Mesendoderm (in vitro differentiated cells): ENCODE data around the gene HTT.
"Not testable (repeated sequence)": the region's sequence is repeated elsewhere in the genome, so short reads cannot be mapped to it uniquely, and the experiment has no call there.

Experiments
- DNase-seq: peaks from one replicate; pipeline ENCODE4 v3.0.0; 2013
- H2AK5ac ChIP-seq: 2 replicates; pipeline ENCODE4 v1.6.1; 2013; ENCODE audit warnings: low read length, inconsistent platforms
- H2BK120ac ChIP-seq: 2 replicates; pipeline ENCODE4 v1.6.1; 2013; ENCODE audit warnings: low read depth, mild to moderate bottlenecking, low read length, moderate library complexity, mixed read lengths
- H2BK15ac ChIP-seq: replicated peaks from 2 replicates; pipeline ENCODE4 v1.6.1; 2013; ENCODE audit warnings: low read depth, mild to moderate bottlenecking, moderate library complexity
- H2BK5ac ChIP-seq: 2 replicates; pipeline ENCODE4 v1.6.1; 2013; ENCODE audit warnings: low read length, inconsistent platforms
- H3K18ac ChIP-seq: 2 replicates; pipeline ENCODE4 v1.6.1; 2013; ENCODE audit warnings: mild to moderate bottlenecking, low read length, mixed read lengths
- H3K23ac ChIP-seq: one replicate; pipeline ENCODE4 v1.6.1; 2013; ENCODE audit warnings: low read length
- H3K27ac ChIP-seq: 2 replicates; pipeline ENCODE4 v1.5.1; 2013; ENCODE audit warnings: low read depth, mild to moderate bottlenecking, inconsistent platforms, low read length, moderate library complexity
- H3K27me3 ChIP-seq: 2 replicates; pipeline ENCODE4 v1.6.1; 2013; ENCODE audit warnings: low read length, control low read depth, mild to moderate bottlenecking, inconsistent platforms; ENCODE audit not compliant: insufficient read depth, poor library complexity
- H3K36me3 ChIP-seq: 2 replicates; pipeline ENCODE4 v1.6.1; 2013; ENCODE audit warnings: low read length, inconsistent platforms; ENCODE audit not compliant: control insufficient read depth, insufficient read depth
- H3K4ac ChIP-seq: one replicate; pipeline ENCODE4 v1.6.1; 2013; ENCODE audit warnings: low read depth, mild to moderate bottlenecking, low read length, moderate library complexity
- H3K4me1 ChIP-seq: 2 replicates; pipeline ENCODE4 v1.6.1; 2013; ENCODE audit warnings: low read depth, low read length, inconsistent platforms; ENCODE audit not compliant: control insufficient read depth
- H3K4me2 ChIP-seq: 2 replicates; pipeline ENCODE4 v1.6.1; 2013; ENCODE audit warnings: low read length
- H3K4me3 ChIP-seq: 2 replicates; pipeline ENCODE4 v1.5.1; 2013; ENCODE audit warnings: mild to moderate bottlenecking, low read length
- H3K56ac ChIP-seq: one replicate; pipeline ENCODE4 v1.6.1; 2013; ENCODE audit warnings: low read length
- H3K79me1 ChIP-seq: 2 replicates; pipeline ENCODE4 v1.6.1; 2013; ENCODE audit warnings: low read length, inconsistent platforms
- H3K79me2 ChIP-seq: 2 replicates; pipeline ENCODE4 v1.6.1; 2013; ENCODE audit warnings: mild to moderate bottlenecking, low read length; ENCODE audit not compliant: control insufficient read depth, insufficient read depth
- H3K9ac ChIP-seq: 2 replicates; pipeline ENCODE4 v1.6.1; 2013; ENCODE audit warnings: low read length, inconsistent platforms
- H4K5ac ChIP-seq: one replicate; pipeline ENCODE4 v1.6.1; 2013; ENCODE audit warnings: low read length
- H4K8ac ChIP-seq: one replicate; pipeline ENCODE4 v1.6.1; 2013; ENCODE audit warnings: low read depth, mild to moderate bottlenecking, control low read depth, low read length, moderate library complexity
- WGBS: extraction: QIAGEN DNeasy Blood & Tissue Kit; methylation state at CpG from one replicate; pipeline ENCODE4 v1.1.7; 2013; ENCODE audit warnings: low lambda C conversion rate, missing lambda C conversion rate; ENCODE audit not compliant: insufficient coverage; ENCODE audit errors: extremely low coverage; 5-methylcytosine and 5-hydroxymethylcytosine counted together

Gene HTT

DNA sequence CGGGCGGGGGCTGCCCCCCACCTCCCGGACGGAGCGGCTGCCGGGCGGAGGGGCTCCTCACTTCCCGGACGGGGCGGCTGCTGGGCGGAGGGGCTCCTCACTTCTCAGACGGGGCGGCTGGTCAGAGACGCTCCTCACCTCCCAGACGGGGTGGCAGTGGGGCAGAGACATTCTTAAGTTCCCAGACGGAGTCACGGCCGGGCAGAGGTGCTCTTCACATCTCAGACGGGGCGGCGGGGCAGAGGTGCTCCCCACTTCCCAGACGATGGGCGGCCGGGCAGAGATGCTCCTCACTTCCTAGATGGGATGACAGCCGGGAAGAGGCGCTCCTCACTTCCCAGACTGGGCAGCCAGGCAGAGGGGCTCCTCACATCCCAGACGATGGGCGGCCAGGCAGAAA, 20.2 kb downstream of the HTT start:
- not testable (repeated sequence) for H2BK5ac ChIP-seq, H3K36me3 ChIP-seq, H3K27me3 ChIP-seq, H3K27ac ChIP-seq, H3K4me3 ChIP-seq, H3K23ac ChIP-seq, H3K79me2 ChIP-seq, DNase-seq, H3K4me1 ChIP-seq, H2AK5ac ChIP-seq, H3K79me1 ChIP-seq, H3K9ac ChIP-seq, H3K4ac ChIP-seq, H2BK15ac ChIP-seq, H3K18ac ChIP-seq, H4K5ac ChIP-seq, H4K8ac ChIP-seq, H2BK120ac ChIP-seq, H3K4me2 ChIP-seq, H3K56ac ChIP-seq
- no CpG with 5 or more reads among the region's 28 CpGs for WGBS

GRCh38 chr4:3096202-3096601, 21.7 kb downstream of the HTT start:
- H3K4me1 ChIP-seq, result no peaks in the 10 kb centered on the region
- no peak overlapping the region for H4K8ac ChIP-seq
- H4K5ac ChIP-seq, result no peak overlapping the region
- no peak overlapping the region for H2BK5ac ChIP-seq
- H3K27me3 ChIP-seq, result no peaks in the 10 kb centered on the region
- H3K4ac ChIP-seq, result no peak overlapping the region
- H3K4me3 ChIP-seq, result no peak overlapping the region
- H2AK5ac ChIP-seq, result no peak overlapping the region
- H3K4me2 ChIP-seq, result no peak overlapping the region
- H3K56ac ChIP-seq, result no peak overlapping the region
- no peak overlapping the region for H3K18ac ChIP-seq
- no peak overlapping the region for H2BK15ac ChIP-seq
- no CpG with 5 or more reads among the region's 3 CpGs for WGBS
- H3K36me3 ChIP-seq, result peaks cover 7% of the 10 kb centered on the region
- no peak overlapping the region for H2BK120ac ChIP-seq
- H3K9ac ChIP-seq, result no peak overlapping the region
- H3K79me2 ChIP-seq, result peaks cover 8% of the 10 kb centered on the region
- no peak overlapping the region for H3K23ac ChIP-seq
- H3K79me1 ChIP-seq, result peaks cover 14% of the 10 kb centered on the region
- DNase-seq, result no peak
- no peak overlapping the region for H3K27ac ChIP-seq

DNA sequence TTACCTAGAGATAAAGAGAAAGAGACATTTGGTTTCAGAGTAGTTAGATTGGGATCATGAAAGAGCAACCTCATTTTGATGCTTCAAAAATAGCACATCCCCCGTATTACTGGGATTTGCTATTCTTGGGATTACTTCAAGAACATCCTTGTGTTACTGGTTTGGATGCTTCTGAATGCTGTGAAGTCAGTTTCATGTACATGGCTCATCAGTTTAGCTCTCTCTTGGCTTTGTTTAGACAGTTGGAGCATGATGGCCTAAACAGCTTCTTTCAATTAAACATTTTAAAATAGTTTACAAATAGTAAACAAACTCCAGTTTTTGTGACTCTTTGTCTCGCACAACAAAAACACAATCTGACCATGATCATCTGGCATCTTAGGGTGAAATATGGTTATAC, 23.9 kb downstream of the HTT start:
- Histone ChIP-seq H3K9ac (no peak overlapping the region), H3K36me3 (peaks cover 7% of the 10 kb centered on the region), H3K4ac (no peak overlapping the region), H3K4me2 (no peak overlapping the region), H2AK5ac (no peak overlapping the region), H3K27me3 (no peaks in the 10 kb centered on the region), H3K4me1 (no peaks in the 10 kb centered on the region), H4K5ac (no peak overlapping the region), H2BK120ac (no peak overlapping the region), H4K8ac (no peak overlapping the region), H2BK15ac (no peak overlapping the region), H3K23ac (no peak overlapping the region), H3K79me2 (peaks cover 8% of the 10 kb centered on the region), H3K18ac (no peak overlapping the region), H3K56ac (no peak overlapping the region), H3K4me3 (no peak overlapping the region), H2BK5ac (no peak overlapping the region), H3K27ac (no peak overlapping the region), H3K79me1 (peaks cover 20% of the 10 kb centered on the region)
- WGBS, result no CpG with 5 or more reads among the region's 2 CpGs
- DNase-seq, result no peak

- no peak overlapping the region for H3K9ac ChIP-seq
- H2BK15ac ChIP-seq, result no peak overlapping the region
- no peak overlapping the region for H3K27ac ChIP-seq
- no peak overlapping the region for H2BK120ac ChIP-seq
- no peaks in the 10 kb centered on the region for H3K79me2 ChIP-seq
- H3K56ac ChIP-seq, result no peak overlapping the region
- no peaks in the 10 kb centered on the region for H3K4me1 ChIP-seq
- no peaks in the 10 kb centered on the region for H3K27me3 ChIP-seq
- DNase-seq, result peak; percentile 93
- H3K36me3 ChIP-seq, result peaks cover 7% of the 10 kb centered on the region
- H3K4me2 ChIP-seq, result no peak overlapping the region
- no peak overlapping the region for H4K5ac ChIP-seq
- WGBS, result no CpG with 5 or more reads among the region's 7 CpGs
- no peak overlapping the region for H3K4me3 ChIP-seq
- H3K79me1 ChIP-seq, result peaks cover 10% of the 10 kb centered on the region
- no peak overlapping the region for H2AK5ac ChIP-seq
- no peak overlapping the region for H4K8ac ChIP-seq
- H3K23ac ChIP-seq, result no peak overlapping the region
- no peak overlapping the region for H3K18ac ChIP-seq
- H2BK5ac ChIP-seq, result no peak overlapping the region
- H3K4ac ChIP-seq, result no peak overlapping the region
Measured at GRCh38 chr4:3106339-3107186, 32.1 kb downstream of the HTT start.

GRCh38 chr4:3107271-3107670, 32.8 kb downstream of the HTT start:
- no peak overlapping the region for H3K4me2 ChIP-seq
- no peak overlapping the region for H2BK120ac ChIP-seq
- H2AK5ac ChIP-seq, result no peak overlapping the region
- H2BK15ac ChIP-seq, result no peak overlapping the region
- no peak overlapping the region for H3K56ac ChIP-seq
- H3K79me2 ChIP-seq, result no peaks in the 10 kb centered on the region
- peaks cover 7% of the 10 kb centered on the region for H3K36me3 ChIP-seq
- no peak overlapping the region for H3K4me3 ChIP-seq
- DNase-seq, result peak; percentile 29
- H3K9ac ChIP-seq, result no peak overlapping the region
- H3K27me3 ChIP-seq, result no peaks in the 10 kb centered on the region
- H3K4me1 ChIP-seq, result no peaks in the 10 kb centered on the region
- no peak overlapping the region for H3K18ac ChIP-seq
- H4K5ac ChIP-seq, result no peak overlapping the region
- H4K8ac ChIP-seq, result no peak overlapping the region
- H3K23ac ChIP-seq, result no peak overlapping the region
- H3K27ac ChIP-seq, result no peak overlapping the region
- WGBS, result no CpG with 5 or more reads among the region's 5 CpGs
- H3K79me1 ChIP-seq, result peaks cover 5% of the 10 kb centered on the region
- H2BK5ac ChIP-seq, result no peak overlapping the region
- H3K4ac ChIP-seq, result no peak overlapping the region

- H3K9ac ChIP-seq, result no peak overlapping the region
- no peak overlapping the region for H3K23ac ChIP-seq
- no CpG with 5 or more reads among the region's 6 CpGs for WGBS
- H3K56ac ChIP-seq, result no peak overlapping the region
- H3K4me2 ChIP-seq, result no peak overlapping the region
- no peaks in the 10 kb centered on the region for H3K27me3 ChIP-seq
- H3K4me1 ChIP-seq, result no peaks in the 10 kb centered on the region
- peaks cover 7% of the 10 kb centered on the region for H3K36me3 ChIP-seq
- H4K8ac ChIP-seq, result no peak overlapping the region
- no peak overlapping the region for H2BK120ac ChIP-seq
- no peaks in the 10 kb centered on the region for H3K79me2 ChIP-seq
- no peak overlapping the region for H4K5ac ChIP-seq
- DNase-seq, result no peak
- no peak overlapping the region for H2AK5ac ChIP-seq
- H3K18ac ChIP-seq, result no peak overlapping the region
- H2BK15ac ChIP-seq, result no peak overlapping the region
- no peak overlapping the region for H3K4ac ChIP-seq
- no peak overlapping the region for H3K27ac ChIP-seq
- peaks cover 3% of the 10 kb centered on the region for H3K79me1 ChIP-seq
- H2BK5ac ChIP-seq, result no peak overlapping the region
- no peak overlapping the region for H3K4me3 ChIP-seq
Measured at GRCh38 chr4:3107691-3108121, 33.2 kb downstream of the HTT start.
